Fibroblast of skin of scalp (primary cell): Measurements from ENCODE around the gene CDH8.
"Not testable (repeated sequence)": the region's sequence is repeated elsewhere in the genome, so short reads cannot be mapped to it uniquely, and the experiment has no call there.

Experiments used
- DNase-seq: peaks from one replicate; pipeline ENCODE4 v3.0.0-alpha.2; 2013

Gene CDH8

GRCh38 chr16:61858988-61859387 lies 177.2 kb downstream of the CDH8 start:
- peak; percentile 76 for DNase-seq

- DNase-seq = no peak
These were observed 193.6 kb downstream of the CDH8 start for GRCh38 chr16:61842666-61843065.

GRCh38 chr16:61836804-61837393 lies 199.3 kb downstream of the CDH8 start:
- DNase-seq = peak; percentile 29

- DNase-seq = peak; percentile 36
These were observed 202.2 kb downstream of the CDH8 start for GRCh38 chr16:61834082-61834481.

GRCh38 chr16:61831351-61831917 lies 204.8 kb downstream of the CDH8 start:
- DNase-seq = no peak

GRCh38 chr16:61829631-61830030 lies 206.6 kb downstream of the CDH8 start:
- DNase-seq = peak; percentile 39

- no peak for DNase-seq
These were observed 212.9 kb downstream of the CDH8 start for GRCh38 chr16:61823326-61823725.

- DNase-seq = no peak
These were observed 215.4 kb downstream of the CDH8 start for GRCh38 chr16:61820820-61821219.

- no peak for DNase-seq
These were observed 215.8 kb downstream of the CDH8 start for GRCh38 chr16:61820398-61820797.

GRCh38 chr16:61818850-61819249 lies 217.4 kb downstream of the CDH8 start:
- DNase-seq = no peak

- no peak for DNase-seq
These were observed 218.5 kb downstream of the CDH8 start for GRCh38 chr16:61817583-61818278.

GRCh38 chr16:61814726-61815347 lies 221.4 kb downstream of the CDH8 start:
- peak; percentile 57 for DNase-seq

- DNase-seq = no peak
These were observed 222.9 kb downstream of the CDH8 start for GRCh38 chr16:61813339-61813738.

GRCh38 chr16:61812251-61812650 lies 224.0 kb downstream of the CDH8 start:
- DNase-seq = no peak

- no peak for DNase-seq
These were observed 228.7 kb downstream of the CDH8 start for GRCh38 chr16:61807551-61807950.

GRCh38 chr16:61801217-61801616 lies 235.0 kb downstream of the CDH8 start:
- DNase-seq = not testable (repeated sequence)

GRCh38 chr16:61798741-61799140 lies 237.5 kb downstream of the CDH8 start:
- DNase-seq = peak; percentile 74

- DNase-seq = peak; percentile 59
These were observed 238.2 kb downstream of the CDH8 start for GRCh38 chr16:61797961-61798507.

- peak; percentile 54 for DNase-seq
These were observed 238.9 kb downstream of the CDH8 start for GRCh38 chr16:61797296-61797795.

GRCh38 chr16:61792194-61792909 lies 243.9 kb downstream of the CDH8 start:
- DNase-seq = peak; percentile 99

- DNase-seq = peak; percentile 70
These were observed 244.8 kb downstream of the CDH8 start for GRCh38 chr16:61791464-61791863.

GRCh38 chr16:61781855-61782254 lies 254.4 kb downstream of the CDH8 start:
- DNase-seq = not testable (repeated sequence)
